Measurements from ENCODE around the gene RAPGEF5.

The RAPGEF5 gene

DNA sequence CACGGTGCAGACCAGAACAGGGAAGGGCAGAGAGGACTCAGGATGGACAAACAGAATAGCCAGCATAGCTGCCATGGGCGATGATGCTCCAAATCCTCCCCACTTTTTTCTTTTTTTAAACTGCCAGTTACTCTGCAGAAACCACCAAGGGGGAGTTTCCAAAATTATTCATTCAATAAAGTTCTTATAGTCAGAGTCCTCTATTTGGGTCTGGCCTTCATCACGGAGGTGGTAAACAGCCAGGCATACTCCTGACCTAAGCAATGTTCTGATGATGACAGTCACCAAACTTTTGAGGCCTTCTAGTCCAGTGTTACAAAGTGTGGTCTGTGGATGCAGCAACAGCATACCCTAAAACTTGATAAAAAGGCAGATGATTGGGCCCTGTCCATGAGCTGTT, 12.3 kb downstream of the RAPGEF5 start:
- DNase-seq = no peak

DNA sequence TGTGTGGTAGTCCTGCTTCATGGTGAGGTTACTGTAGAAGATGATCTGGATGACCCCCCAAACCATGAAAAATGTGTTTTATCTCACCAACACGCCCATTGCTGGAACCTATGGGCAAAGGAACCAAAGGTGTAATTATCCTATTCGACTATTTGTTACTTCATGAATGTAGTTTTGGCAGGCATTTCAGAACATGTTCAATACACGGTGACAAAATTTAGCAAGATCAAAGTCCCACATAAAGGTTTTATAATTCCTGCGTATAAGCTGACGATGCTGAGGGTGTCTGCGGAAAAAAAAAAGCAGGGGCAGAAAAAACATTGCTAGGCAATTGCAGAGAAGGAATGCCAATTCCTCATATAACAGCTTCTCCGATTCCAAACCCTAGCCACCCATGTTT, 13.3 kb downstream of the RAPGEF5 start:
- no peak for DNase-seq

DNA sequence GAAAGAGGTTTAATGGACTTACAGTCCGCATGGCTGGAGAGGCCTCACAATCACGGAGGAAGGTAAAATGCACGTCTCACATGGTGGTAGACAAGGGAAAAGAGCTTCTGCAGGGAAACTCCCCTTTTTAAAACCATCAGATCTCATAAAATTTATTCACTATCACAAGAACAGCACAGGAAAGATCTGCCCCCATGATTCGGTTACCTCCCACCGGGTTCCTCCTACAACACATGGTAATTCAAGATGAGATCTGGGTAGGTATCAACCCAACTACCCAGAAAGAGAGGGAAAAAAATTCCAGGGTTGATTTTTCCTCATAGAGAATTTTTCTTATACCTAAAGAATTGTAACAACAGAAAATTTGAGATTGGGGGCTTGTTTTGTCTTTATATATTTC, 13.9 kb downstream of the RAPGEF5 start:
- no peak for DNase-seq

DNA sequence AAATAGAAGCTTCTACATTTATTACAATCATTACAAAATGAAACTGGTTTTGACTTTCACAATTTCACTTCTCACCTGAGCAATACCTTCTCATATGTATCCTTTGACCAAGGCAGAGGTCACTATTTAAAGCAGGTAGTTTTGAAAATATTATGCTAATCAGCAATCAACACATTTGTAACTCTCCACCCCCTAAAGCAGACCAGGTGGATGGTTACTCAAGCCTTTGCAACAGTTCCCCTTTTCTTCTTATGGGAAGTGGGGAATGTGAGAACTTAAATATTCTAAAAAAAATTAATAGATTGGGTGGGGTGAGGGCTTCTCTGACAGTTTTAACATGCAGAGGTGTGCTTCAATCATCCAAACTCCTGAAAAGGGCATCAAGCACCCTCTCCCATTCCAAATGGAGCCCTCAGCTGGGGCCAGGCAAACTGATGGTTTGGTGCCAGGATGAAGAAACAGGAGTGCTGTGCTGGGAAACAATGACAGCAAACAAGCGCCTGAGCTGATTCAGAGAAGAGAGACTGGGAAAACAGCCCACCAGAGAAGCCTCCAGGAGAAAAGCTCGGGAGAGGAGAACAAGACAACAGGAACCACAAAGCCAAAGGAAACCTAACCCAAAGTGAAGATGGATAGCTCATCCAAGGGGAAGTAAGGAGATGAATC, 17.1 kb downstream of the RAPGEF5 start:
- DNase-seq = no peak

DNA sequence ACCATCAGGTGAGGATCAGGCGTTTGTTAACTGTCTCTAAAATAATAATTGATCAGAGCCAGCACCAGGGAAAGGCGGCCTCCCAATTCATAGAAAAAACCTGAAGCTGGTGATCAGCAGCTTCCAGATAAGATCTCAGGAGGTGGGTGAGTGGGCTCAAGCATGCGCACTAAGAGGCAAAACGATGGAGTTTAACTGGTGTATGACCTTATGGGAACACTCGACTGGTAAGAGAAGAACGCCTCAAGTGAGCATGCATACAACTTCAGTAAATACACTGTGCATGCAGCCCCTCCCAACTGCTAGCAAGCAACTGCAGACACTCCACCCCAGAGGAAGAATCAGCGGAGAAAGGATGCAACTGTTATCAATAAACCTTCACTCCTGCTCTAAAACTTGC, 18.1 kb downstream of the RAPGEF5 start:
- DNase-seq = no peak

DNA sequence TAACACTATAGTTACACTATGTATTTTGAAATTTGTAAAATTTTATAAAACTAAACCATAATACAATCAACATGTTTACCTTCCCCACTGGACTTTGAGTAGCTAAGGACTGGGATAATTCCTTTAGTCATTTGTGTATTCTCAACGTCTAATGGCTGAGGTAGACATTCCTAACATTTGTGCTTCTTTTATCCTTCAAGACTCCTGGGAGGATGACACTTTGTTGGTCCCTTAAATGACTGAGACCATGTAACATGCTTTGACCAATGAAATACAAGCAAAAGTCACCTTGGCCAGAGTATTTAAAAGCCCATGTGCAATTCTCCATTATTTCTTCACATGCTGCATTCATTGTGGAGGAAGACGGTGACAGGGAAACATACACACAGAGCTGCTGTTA, 18.5 kb downstream of the RAPGEF5 start:
- DNase-seq = no peak

DNA sequence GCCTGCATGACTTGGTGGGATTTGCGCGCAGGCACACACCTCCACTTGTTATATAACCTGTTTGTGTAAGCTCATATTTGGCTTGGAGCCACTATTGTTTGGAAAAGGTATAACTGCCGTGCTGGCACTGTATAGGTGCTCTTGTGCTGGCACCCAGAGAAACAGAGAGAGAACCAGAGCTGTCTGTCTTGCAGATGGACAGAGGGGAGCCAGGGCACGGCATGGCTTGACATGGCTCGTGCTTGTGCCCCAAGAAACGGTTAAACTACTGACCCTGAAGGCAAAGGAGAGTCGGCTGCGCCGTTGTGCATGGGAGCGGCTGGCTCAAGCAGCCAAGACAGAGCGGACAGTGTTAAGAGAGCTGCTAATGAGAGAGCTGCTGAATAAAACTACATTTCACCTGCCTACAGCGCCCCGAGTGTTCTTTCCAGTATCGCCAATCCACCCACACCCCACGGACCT, 23.2 kb downstream of the RAPGEF5 start:
- DNase-seq = no peak

DNA sequence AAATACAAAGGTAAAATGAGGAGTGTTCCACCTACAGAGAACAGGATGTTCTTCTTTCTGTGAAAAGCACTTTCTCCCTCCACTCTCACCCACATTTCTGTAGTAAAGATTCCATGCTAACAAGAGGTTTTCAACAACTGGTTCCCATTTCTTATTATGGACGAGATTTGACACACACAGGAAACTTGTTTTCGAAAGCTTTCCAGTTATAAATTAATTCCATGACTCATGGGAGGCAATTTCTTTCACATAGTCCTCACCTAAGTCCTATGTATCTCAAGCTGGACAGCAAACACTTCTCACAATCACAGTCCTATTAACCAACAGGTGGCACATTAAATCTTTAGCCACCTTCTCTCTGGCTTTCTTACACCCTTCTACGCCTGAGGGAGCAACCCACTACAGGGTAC, 24.5 kb downstream of the RAPGEF5 start:
- no peak for DNase-seq

DNA sequence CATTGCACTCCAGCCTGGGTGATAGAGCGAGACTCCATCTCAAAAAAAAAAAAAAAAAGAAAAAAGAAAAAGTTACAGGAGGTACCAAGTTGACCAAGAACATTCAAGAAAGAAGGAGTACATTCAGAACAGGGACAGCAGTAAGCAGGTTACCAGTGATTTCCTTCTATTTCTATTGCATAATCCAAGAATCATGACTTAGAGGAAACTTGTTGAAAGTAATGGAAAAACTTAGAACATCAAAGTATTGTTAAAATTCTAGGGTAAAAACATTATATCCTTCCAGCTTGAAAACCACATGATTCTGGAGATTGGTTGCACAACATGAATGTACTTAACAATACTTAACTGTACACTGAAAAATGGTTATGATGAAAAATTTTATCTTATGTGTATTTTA, 25.2 kb downstream of the RAPGEF5 start:
- no peak for DNase-seq

DNA sequence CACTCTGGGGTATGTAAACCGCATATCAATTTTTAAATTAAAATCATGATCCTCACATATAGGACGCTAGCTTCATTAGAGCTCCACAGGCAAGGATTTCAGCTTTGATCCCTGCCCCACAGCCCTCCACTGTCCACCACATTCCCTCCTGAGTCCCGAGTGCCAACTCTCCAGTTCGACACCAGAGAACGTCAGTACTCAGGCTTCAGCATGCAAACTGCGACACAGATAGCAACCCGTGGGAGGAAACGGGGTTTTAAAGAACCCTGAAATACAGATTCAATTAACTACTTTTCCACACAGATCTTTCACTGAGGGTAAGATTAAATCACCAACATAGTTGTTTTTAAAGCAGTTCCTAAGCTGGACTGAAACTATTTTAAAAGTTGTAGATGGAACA, 26.1 kb downstream of the RAPGEF5 start:
- DNase-seq = no peak

DNA sequence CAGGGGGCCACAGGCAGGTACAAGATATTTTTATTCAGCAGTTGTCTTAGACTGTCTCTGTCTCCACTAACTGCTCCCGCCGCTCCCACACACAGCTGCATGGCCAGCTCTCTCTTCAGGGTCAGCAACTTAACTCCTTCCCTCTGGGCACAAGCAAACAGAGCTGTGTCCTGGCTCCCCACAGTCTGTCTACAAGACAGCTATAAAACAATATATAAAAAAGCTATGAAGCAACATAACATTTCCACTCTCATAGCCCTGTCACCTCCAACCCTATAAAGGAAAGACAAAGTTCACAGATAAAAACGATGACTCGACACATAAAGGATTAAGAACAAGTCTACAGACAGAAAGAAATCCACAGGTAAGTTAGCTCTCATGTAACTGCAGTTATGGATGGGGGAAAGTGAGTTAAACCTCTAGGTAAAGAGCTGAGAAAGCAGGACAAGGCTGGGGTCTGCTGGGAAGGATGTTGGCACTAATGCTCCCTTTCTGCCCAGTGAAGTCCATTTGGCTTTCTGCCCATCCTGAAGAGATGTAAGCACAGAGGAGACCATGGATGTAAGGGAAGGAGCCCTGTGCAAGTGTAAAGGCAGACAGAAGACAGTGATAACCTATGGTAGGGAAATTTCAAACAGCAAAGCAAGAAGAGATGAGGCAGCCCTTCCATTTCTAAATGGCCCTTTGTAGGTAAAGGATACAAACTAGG, 27.0 kb downstream of the RAPGEF5 start:
- no peak for DNase-seq

DNA sequence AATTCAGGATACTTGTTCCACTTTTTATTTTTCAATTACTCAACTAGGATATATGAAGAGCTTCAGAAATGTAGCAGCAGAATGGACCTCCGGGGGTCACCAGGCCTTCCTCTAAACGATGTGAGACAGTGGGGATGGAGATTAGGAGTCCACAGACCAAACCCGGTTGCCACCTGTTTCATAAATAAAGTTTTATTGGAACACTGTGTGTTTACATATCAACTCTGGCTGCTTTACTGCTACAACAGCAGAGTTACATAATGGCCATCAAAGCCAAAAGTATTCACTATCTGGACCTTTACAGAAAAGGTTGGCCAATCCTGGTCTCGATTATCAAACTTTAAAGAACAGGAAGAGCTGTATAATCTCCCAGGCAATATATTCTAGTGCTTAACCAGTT, 30.8 kb downstream of the RAPGEF5 start:
- no peak for DNase-seq

DNA sequence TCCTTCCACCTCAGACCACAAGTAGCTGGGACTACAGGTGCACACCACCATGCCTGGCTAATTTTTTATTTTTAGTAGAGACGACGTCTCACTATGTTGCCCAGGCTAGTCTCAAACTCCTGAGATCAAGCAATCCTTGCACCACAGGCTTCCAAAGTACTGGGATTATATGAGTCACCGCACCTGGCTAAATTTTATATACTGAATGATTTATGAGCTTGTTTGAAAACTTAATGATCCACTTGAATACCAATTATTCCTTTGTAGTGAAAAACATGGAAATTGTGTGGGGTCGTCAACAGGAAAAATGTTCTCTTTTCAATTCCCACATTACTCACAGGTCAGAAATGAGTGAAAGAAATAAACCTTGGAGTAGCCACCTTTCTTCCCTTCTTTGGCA, 31.3 kb downstream of the RAPGEF5 start:
- DNase-seq = no peak

DNA sequence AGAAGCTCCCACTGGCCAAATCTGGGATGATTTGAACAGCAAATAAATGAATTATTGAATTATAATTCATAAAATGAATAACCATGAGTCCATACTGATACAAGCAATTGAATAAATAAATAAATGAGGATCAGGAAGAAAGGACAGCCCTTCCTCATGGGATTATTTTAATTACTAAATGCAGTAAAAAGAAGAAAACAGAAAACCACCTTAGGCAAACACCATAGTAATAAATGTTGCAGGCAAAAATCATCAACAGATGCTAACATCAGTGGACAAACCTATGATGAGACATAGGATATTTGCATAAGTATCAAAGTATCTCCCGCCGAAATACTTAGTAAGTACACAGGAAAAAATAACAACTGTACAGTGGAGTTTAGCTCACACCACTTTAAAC, 33.2 kb downstream of the RAPGEF5 start:
- DNase-seq = no peak

DNA sequence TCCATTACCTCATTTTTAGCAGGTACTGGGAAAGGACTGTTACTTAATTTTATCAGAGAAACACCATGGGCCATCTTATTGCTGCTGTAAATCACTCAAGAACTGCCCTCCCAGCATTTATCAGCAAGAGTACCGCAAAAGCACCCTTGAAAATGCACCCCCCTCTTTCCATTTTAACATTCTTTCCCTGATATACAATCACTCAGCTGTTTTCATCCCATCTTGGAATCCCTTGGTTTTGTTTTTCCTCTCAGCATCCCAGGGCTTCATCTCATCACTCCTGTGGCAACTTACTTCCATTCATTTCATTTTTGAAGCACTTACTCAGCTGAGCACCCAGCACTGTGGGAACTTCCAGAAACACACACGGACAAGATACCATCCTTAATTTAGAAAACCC, 36.5 kb downstream of the RAPGEF5 start:
- no peak for DNase-seq

DNA sequence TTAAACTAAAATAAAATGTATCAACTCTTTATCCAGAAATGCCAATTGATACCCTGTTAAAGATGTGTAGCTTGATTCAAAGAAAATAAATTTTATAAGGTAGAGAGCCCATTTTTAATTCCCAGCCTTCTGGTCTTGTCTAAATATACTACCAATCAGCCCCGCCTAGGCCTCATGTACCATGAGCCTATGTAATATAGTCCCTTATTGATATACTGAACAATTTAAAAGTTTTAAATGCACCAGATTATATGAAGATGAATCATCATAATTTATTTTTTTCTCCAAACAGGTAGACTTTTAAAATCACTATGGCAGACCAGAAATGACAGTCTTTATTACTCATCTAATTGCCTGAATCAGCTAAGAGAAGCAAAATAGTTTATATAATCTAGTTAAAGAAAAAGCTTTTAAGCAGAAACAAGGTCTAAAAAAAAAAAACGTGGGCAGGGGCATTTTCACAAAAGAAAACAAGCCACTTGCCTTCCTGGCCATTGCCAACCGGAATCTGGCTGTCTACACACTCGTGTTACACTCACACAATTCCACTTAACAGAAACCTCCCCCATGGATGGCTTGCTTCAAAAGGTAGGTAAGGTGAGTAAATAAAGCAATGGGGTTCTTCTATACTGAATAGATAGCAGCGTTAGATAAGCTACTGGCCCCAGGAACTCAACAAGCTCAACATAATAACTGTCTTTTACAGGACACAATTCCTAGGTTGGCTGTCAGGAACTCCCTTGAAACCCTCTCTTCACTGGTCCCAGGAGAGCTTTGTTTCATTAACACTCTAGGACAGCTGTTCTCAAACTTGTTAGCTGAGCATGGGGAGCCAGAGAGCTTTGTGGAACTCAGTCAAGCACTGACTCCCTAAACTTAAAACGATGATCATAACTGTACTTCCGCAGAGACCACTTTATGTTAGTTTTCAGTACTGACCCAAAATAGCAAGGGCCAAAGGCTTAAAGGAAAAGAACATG, 37.2 kb downstream of the RAPGEF5 start:
- no peak for DNase-seq

DNA sequence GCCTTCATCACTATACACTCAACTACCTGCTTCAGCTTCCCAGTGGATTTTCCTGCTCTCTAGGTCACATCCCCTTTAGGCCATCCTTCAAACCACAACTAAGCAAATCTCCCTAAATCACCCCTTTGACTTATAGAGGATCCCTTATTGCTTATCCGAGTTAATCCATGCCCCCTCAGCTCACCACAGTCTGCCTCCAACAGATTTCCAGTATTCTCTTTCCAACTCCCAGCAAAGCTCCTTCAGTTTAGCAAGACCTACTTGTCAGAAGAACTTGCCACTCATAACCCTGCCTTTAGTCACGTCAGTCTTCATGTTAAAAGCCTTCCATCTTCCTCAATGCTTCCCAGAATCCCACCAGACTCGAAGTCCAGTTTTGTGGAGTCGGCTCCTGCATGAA, 38.6 kb downstream of the RAPGEF5 start:
- no peak for DNase-seq

DNA sequence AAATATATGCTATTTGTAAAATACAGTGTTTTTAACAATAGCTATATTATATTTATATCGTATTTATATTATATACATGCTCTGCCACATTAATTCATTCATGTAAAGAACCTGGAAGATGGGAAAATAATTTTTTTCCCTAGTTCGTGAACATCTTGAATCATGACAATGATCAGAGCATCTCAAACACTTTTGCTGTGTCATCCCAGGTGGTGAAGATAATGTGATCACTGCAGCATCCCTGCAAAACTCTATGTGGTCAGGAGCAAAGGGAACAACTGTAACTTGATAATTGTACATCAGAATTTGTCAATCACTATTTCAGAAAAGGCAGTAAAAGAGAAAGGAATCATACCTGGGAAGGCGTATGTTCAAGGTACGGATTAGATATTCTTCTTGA, 39.3 kb downstream of the RAPGEF5 start:
- no peak for DNase-seq

DNA sequence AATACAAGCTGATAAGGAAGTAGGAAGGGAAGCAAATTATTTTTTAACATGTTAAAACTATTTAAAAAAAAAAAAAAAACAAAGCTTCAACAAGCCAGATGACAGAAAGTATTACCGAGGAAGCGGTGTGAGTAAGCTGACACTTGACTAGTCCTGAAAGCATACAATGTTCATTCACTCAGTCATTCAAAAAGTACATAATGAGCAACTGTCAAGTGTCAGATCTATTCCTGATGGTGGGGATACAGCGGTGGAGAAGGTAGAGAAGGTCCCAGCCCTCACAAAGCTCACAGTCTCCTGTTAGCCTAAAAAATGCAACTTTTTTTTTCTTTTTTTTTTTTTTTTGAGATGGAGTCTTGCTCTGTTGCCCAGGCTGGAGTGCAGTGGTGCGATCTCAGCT, 40.0 kb downstream of the RAPGEF5 start:
- no peak for DNase-seq

DNA sequence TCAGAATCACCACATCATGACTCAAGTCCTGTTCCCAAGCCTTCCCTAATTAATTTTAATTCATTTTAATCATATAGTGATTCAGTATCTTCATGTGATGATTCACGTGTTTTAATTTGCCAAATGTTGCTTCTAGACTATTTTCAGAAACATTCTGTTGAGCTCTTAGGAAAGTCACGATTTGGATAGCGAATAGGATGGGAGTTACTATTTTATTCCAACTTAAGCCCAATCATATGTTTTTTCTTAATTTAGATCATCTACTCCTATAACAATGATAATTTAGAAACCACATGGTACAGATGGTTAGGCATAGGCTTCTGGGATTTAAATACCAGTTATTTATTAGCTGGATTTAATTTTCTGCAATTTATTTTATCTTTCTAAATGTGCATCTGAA, 49.1 kb downstream of the RAPGEF5 start:
- DNase-seq = no peak

DNA sequence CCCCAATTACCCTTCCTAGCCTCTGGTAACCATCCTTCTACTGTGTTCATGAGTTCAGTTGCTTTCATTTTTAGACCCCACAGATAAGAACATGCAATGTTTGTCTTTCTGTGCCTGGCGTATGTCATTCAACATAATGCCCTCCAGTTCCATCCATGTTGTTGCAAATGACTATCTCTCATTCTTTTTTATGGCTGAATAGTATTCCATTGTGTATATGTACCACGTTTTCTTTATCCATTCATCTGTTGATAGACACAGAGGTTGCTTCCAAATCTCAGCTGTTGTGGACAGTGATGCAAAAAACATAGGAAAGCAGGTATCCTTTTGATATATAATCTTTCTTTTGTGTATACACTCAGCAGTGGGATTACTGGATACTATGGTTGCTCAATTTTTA, 51.2 kb downstream of the RAPGEF5 start:
- DNase-seq = no peak

DNA sequence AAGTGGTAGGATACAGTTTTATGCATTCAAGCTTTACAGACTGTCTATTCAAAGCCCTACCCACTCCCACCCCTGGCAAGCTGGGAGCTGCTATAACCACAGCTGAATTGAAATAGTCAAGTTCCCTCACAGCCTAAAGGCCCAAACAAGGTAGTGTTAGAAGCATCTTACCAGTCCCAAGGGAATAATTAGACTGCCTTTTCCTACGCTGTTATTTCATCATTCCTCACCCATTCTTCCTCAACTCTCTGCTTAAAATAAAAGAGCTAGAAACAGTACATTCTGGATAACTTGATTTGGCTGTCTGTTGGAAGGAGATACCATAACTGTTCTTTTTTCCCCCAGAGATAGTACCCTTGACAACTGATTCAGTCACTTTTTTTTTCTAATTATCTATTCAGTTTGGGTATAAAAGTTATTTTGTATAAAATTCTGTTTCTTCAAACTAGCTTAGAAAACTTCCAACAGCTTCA, 54.0 kb downstream of the RAPGEF5 start:
- no peak for DNase-seq

DNA sequence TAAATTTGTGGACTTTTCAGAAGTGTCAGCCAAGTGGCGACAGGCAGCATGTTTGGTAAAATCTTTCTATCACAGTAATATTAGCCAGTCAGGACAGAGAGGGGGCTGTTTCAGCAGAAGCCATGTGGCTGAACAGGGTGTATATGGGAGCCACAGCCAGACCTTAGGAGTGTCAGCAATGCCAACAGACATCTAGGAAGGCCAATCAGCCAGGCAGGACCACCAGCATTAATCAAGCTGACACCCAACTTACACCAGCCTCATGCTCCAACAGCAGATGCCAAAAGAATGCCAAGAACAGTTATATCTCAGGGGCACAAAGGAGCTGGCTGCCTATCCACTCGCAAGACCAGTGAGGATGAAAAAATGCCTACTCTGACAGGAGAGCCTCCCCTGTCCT, 54.8 kb downstream of the RAPGEF5 start:
- no peak for DNase-seq

DNA sequence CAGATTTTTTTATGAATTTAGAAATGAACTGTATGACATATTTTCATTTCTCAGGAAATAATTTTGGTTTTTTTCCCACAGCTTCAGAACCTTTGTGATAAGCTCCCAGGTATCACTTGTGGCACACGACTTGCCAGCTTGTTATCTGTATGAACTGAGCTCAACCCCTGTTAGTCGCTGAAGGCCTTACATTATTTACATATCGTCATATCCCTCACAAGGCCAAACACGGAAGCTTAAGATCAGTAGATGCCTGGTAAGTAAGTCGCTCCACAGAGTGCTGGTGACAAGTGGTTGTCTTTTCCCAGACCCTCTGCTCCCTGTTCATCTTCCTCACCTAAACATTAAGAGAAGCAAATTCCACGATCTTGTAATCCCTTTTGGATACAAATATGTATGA, 55.2 kb downstream of the RAPGEF5 start:
- no peak for DNase-seq

Data from effector CD8-positive, alpha-beta T cell (primary cell).